Glomerular visceral epithelial cell (primary cell): ENCODE data around the gene GIGYF2.
A peak's percentile ranks its signal among the peaks of the same experiment; 100 is the strongest.
"Not testable (repeated sequence)": the region's sequence is repeated elsewhere in the genome, so short reads cannot be mapped to it uniquely, and the experiment has no call there.

Source experiments
- DNase-seq: peaks from one replicate; pipeline ENCODE4 v3.0.0-alpha.2; 2016; ENCODE audit errors: extremely low spot score

Gene GIGYF2

DNA sequence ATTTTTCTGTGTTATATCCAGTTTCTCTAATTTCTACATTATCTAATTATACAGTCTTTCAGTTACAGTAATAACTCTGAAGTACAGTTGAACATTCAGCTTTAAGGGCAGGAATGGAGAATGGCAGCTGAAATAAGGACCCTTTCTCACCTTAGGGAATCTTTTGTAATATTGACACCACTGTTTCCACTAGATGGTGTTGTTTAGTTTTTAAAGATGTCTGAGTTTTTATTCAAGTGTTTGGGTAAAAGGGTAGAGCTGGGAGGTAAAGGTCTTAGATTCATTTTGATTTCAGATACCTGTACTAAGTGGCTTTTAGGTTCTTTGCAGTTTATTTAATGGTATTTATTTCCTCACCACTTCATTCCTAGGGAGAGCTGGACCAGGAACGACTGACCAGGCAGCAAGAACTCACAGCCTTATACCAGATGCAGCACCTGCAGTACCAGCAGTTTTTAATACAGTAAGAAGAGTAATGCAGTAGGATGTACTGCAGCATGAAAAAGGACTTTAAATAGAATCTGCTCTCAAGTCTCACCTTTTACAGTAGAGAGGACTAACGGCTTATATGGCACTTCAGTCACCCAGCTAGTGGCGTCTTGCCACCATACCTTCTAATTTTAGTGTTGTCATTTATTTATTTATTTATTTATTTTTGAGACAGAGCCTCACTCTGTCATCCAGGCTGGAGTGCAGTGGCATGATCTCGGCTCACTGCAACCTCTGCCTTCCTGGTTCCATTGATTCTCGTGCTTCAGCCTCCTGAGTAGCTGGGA is 112.4 kb downstream of the GIGYF2 start:
- no peak for DNase-seq

DNA sequence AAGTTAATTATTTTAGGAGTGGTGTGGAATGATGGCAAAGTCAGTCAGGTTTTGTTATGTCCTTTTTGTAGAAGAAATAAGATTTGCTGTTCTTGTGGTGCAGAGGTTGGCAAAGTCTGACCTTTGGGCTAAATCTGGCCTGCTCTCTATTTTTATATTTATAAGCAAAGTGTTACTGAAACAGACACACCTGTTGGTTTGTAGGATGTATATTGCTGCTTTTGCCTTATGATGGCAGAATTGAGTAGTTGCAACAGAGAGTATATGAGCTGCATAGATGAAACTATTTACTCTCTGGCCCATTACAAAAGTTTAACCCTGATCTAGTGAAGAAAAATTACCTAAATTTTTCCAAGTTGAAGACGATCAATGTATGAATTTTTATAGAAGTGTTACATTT is 113.3 kb downstream of the GIGYF2 start:
- DNase-seq: no peak

DNA sequence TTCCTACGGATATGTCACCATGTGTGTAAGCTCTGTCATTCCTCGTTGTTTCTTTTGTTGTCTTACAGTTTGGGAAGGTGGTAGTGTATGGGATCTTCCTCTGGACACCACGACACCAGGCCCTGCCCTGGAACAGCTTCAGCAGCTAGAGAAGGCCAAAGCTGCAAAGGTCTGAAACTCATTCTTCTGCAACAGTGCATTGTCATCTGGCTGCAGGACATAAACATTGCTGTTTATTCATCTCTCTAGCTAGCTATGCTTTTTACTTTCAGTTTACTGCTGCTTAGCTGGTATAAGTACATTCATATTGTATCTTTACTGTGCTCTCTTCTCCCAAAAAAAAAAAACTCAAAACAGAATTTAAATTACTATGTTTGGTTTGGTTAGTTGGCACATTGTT is 118.4 kb downstream of the GIGYF2 start:
- no peak for DNase-seq

DNA sequence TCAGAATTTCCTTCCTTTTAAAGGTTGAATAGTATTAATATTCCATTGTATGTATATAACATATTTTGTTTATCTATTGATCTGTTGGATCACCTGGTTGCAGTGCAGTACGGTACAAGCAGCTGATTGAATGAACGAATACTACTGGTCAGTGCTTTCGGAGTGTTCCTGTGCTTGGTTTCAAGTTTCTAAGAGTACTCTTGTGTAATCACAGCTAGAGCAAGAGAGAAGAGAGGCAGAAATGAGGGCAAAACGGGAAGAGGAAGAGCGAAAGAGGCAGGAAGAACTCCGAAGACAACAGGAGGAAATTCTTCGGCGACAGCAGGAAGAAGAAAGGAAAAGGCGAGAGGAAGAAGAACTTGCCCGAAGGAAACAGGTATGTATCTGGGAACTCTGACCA is 119.5 kb downstream of the GIGYF2 start:
- no peak for DNase-seq

DNA sequence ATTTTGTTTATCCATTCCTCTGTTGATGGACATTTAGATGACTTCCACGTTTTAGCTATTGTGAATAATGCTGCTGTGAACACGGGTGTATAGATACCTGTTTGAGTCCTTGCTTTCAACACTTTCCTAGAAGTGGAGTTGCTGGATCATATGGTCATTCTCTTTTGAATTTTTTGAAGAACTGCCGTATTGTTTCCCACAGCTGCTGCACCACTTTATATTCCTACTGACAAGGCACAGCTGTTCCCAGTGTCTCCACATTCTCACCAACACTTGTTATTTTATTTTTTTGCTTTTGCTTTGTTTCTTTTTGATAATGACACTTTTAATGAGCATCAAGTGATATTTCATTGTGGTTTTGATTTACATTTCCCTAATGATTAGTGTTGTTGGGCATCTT is 120.6 kb downstream of the GIGYF2 start:
- no peak for DNase-seq

DNA sequence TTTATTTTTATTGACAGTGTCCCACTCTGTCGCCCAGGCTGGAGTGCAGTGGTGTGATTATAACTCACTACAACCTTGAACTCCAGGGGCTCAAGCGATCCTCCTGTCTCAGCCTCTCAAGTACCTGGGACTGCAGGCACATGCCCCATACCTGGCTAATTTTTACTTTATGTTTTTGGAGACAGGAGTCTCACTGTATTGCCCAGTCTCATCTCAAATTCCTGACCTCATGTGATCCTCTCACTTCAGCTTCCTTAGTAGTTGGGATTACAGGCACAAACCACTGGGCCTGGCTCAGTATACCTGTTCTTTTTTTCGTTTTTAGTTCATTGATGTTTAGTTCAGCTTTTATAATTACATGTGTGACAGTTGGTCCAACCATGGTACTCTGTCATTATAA is 132.9 kb downstream of the GIGYF2 start:
- DNase-seq: no peak

DNA sequence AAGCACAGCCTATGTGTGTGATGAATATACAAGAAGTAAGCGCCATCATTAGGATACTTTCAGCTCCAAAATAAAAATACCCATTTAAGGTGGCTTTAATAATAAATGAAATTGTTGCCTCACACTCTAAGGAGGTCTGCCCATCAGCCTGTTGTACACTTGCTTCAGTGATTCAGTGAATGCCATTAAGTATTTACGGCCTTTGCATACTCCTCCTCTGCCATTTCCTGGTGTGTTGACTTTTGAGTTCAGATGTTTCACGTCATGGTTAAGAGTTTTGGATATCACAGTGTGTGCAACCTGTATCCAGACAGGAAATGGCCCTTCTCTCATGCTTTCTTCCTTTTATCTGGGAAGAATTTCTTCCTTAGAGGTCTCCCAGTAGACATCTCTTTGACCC is 134.4 kb downstream of the GIGYF2 start:
- peak; percentile 9 for DNase-seq

DNA sequence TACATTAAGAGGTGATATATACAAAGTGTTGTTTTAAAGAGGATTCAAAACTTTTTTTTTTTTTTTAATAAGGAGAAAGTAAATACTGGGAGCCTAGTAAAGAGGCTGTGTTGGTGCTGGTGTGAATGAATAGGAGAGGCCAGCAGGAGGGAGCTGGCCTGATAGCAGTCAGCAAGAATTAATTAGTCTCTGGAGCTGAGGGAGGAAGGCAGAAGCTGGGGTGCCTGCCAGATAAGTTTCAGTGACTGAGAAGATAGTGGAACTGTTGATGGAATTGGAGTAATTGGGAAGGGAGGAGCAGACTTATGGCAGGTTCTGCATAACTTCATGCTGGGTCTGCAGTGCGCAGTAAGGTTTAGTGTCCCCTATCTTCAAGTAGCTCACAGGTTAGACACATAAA is 136.7 kb downstream of the GIGYF2 start:
- no peak for DNase-seq

DNA sequence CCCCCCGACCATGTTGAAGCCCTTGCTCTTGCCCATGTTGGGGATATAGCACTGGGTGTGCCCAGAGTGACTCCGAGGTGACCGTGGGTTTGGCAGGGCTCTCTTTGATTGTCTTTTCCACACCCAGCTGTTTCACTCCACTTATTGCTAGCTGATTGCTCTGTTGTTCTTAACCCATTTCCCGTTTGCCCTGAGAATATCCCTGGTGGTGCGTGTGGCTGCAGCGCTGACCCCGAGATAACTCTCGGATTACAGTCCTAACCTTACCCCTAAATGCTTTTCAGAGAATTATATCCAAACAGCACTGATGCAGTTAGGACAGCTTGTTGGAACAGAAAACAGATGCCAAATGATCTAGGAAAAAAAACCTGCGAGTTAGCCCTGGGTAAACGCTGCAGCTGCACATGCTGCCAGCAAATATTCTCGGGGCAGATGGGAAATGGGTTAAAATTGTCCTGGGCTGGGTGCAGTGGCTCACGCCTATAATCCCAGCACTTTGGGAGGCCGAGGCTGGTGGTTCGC is 138.6 kb downstream of the GIGYF2 start:
- DNase-seq: no peak

DNA sequence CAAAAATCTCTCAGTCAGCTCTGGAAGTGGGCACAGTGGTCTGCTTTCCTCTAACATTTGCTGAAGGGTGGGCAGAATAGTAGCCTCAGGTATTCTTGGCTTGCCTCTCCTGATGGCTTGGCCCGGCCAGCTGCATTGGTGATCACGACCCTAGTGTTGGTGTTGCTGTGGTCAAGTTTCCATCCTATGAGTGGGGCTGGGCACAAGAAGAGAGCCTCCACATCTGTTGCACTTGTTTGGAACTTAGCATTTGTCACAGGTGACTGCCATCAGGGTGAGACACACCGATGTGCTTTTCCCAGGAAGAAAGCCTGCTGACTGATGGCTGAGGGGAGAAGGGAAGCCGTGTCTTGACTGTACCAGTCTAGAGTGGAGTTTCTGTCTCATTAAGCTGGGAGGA is 139.8 kb downstream of the GIGYF2 start:
- no peak for DNase-seq

DNA sequence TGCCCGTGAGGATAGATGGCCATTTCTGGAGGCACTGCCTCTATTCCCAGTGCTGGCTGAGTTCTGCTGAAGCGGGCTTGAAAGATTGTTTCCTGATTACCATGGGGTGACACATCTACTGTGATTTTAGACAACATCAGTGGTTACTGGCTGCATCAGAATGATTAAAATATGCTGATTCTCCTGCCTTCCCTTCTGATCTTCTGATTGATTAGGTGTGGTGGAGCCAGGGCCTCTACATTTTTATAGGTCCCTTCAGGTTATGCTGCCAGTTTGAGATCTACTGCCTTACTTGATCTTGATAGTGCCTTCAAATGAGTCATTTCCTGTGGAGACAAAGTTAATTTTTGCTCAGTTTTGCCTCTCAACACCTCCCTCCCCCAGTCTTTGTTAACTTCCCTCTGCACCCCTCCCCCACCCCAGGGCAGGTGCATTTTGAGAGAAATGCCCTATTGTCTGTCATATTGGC is 141.3 kb downstream of the GIGYF2 start:
- DNase-seq: peak; percentile 53

DNA sequence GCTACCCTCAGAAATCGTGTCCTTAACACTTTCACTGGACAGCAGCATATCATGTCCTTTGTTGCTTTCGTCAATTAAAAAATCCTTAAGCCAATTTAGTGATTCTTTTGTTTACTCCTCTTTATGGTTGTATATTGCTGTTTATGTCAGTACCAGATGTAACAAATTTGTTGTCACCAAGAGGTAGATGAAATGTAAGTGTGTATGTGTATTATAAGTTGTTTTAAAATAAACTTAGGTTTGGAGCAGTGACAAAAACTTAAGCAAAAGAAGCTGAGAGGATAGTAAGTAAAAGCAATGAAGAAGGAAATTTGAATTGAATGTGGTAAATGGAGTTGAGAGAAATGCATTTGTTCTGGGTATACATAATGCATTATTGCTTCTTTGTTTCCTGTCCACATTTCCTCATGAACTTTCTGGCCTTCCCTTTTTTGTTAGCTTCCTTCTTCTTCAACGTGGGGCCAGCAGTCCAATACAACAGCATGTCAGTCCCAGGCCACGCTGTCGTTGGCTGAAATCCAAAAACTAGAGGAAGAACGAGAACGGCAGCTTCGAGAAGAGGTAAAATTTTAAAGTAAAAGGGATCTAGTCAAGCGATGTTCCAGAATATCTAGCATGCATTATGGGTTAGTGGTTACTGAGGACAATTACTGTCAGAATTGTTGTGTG is 142.4 kb downstream of the GIGYF2 start:
- no peak for DNase-seq

DNA sequence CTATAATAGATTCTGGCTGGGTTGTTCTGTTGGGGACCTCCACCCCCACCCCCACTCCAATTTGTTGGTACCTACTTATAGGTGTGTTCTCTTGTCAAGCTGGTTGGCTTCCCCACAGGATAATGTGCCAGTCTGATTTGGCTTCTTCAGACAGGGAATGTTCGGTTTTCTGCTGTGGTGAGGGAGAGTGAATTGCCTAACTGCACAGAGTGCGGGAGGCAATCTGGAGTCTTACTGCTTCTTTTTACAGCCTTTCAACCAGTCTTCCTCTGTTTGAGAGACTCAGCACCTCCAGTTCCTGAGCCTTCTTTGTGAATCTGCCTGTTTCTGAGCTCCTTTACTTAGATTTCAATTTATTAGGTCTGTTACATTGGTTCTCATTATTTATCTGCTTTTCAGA is 145.6 kb downstream of the GIGYF2 start:
- DNase-seq: no peak

DNA sequence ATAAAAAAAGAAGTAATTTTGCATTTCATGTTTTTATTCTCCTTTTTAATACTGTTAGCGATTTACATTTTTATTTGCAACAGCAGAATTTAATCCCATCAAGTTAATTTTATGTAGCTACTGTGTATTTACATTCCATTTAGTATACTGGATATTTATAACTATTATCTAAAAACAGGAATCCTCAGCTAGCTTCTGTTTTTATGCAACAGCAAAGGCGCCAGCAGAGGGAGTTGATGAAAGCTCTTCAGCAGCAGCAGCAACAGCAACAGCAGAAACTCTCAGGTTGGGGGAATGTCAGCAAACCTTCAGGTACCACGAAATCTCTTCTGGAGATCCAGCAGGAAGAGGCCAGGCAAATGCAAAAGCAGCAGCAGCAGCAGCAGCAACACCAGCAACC is 146.7 kb downstream of the GIGYF2 start:
- no peak for DNase-seq

DNA sequence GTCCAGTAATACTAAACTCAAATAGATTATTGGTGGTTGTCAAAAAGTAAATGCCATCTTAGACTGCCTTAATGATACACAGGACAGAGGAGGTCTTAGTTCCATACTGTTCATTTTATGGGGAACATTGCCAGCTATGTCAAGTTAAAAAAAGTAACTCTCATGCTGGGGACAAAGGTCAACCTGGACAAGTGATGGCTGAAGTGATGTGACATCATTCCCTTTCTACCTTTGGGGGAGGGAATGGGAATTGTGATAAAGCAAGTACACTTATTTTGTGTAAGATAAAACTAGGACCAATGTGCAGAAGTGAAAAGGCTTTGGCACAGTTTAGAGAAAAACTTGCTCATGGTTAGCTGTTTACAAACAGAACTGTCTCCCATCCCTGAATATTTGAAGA is 148.9 kb downstream of the GIGYF2 start:
- DNase-seq: no peak

DNA sequence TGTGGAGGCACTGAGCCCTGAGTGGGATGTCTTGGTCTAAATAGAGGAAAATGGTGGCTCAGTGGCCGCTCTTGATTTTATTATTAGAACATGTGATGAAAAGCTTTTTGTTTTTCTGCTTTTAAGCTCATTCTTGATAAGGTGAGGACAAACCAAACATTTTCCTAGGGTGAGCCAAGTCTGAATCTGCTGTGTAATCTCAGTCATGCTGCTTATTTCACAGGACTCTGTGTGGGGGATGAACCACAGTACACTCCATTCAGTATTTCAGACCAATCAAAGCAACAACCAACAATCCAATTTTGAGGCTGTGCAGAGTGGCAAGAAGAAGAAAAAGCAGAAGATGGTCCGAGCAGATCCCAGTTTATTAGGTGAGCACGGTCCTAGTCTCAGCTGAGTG is 152.9 kb downstream of the GIGYF2 start:
- DNase-seq: no peak

DNA sequence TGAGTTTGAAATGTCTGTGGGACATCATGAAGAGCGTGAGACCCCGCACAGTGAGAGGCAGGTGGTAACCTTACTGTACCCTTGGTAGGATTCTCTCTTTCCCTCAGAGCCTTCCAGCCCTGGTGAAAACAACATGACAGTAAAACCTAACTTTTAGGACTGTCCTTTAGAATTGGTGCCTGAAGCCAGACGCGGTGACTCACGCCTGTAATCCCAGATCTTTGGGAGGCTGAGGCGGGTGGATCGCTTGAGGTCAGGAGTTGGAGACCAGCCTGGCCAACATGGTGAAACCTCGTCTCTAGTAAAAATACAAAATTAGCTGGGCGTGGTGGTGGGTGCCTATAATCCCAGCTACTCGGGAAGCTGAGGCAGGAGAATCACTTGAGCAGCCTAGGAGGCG is 154.9 kb downstream of the GIGYF2 start:
- not testable (repeated sequence) for DNase-seq

DNA sequence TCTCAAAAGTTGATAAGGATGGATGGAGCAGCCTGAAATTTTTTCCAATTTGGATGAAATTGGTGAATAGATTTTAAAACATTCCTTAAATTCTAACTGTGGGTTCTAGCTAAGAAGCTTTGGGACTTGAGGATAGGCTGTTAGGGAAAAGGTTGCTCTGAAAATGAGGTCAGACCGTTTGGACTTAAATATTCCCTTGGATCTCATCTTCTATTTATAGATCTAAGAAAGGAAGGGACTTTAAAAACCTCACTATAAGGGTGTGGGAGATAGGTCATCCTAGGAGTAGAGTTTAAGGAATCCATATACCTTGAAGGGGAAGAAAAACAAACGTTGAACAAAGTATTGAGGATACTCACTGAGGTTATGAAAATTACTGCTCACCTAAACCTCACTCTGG is 155.5 kb downstream of the GIGYF2 start:
- no peak for DNase-seq

DNA sequence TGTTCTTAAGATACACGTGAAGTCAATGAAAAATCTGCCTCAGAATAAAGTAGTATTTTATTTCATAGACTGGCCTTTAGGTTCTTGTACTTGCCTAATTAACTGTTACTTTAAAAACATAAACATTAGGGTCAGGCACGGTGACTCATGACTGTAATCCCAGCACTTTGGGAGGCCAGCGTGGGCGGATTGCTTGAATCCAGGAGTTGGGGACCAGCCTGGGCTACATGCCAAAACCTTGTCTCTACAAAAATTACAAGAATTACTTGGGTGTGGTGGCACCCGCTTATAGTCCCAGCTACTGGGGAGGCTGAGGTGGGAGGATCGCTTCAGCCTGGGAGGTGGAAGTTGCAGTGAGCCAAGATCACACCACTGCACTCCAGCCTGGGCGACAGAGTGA is 157.0 kb downstream of the GIGYF2 start:
- peak; percentile 68 for DNase-seq

DNA sequence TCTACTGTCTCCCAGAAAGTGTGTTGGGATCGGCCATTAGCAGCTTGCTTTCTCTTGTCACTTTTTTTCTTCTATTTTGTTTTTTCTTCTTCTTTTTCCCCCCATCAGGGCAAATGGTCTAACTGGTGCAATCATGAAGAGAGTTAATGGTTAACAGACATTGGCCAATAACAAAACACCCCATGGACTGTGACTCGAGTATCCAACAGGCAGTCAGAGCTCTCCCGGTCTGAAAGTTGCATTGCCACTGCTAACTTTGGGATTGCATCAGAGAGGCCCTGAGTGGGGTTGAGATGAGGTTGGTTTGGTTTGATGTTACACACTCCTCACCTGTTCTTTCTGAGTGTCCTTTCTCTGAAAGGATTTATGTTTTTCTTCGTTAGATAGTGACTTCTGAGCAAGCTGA is 160.0 kb downstream of the GIGYF2 start:
- peak; percentile 69 for DNase-seq

DNA sequence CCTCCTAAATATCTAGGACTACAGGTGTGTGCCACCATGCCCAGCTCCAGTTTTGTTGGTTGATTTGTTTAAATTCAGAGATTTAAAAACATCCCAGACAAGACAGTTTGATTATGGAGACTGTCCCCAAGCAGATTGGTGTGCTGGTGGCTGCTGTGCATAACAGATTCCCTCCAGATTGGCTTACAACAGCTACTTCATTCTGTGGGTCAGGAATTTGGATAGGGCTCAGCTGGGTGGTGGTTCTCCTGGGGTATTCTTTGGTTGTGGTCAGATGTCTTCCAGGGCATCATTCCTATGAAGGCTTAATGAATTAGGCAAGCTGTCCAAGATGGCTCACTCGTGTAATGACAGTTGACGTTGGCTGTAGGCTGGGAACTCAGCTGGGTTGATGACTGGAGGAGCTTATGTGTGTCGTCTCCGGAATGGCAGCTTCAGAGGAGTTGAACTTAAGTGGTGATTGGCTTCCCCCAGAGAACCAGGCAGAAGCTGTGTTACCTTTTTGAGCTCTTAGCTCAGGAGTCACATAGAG is 162.3 kb downstream of the GIGYF2 start:
- no peak for DNase-seq

DNA sequence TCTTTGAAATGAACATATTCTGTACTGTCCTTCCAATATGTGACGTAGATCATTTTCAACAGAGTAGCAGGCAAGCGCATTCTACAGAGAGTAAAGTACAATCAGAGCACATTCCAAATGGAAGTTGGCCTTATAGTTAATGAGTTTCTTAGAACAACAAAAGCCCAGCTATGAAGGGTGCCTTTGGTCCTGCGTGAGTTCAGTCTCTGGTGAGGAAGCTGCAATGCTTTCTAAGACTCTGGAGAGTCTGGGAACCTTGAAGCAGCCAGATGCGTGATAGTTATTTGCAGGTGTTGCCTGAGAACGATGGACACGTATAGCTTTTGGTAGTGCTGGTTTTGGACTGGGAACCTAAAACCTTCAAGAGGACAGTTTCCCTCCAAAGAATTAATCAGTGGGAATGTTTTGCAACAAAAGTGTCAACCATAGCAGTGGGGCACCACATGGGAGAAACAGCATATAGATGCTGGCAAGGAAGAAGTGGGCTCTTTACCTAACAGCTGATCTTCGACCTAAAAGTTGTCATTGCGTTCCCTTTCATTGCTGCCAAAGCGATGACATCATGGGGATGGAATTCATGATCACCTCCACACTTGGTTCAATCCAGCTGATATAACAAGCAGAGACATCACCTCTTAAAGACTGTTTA is 163.6 kb downstream of the GIGYF2 start:
- DNase-seq: peak; percentile 42

DNA sequence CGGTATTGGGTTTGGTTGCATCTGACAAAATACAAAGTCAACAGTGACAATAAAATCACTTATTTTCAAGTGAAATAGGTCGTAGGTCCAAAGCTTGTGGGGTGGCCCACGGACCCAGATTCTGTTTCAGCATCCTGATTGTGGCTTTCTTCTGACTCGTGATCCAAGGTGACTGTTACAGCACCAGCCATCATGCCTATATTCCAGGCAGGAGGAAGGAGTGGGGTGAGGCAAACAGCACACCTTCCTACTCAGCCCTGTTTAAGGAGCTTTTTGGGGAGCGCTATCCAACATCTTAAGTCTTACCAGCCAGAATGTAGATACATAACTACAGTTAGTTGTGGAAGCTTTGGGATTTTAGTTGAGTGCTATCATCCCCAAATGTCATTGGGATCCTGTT is 164.2 kb downstream of the GIGYF2 start:
- no peak for DNase-seq
